ES-I3 (cell line): ENCODE results near the gene PLGRKT.
A peak's percentile ranks its signal among the peaks of the same experiment; 100 is the strongest.
"Not testable (repeated sequence)": the region's sequence is repeated elsewhere in the genome, so short reads cannot be mapped to it uniquely, and the experiment has no call there.

ENCODE experiments used
- H3K36me3 ChIP-seq: 2 replicates; pipeline ENCODE4 v1.6.1; 2013; ENCODE audit warnings: mild to moderate bottlenecking, low read length, control low read depth, moderate library complexity; ENCODE audit not compliant: insufficient read depth
- H3K4me1 ChIP-seq: 2 replicates; pipeline ENCODE4 v1.6.1; 2013; ENCODE audit warnings: mild to moderate bottlenecking, control low read depth, low read length; ENCODE audit not compliant: insufficient read depth
- H3K9ac ChIP-seq: 2 replicates; pipeline ENCODE4 v1.6.1; 2013; ENCODE audit warnings: low read depth, mild to moderate bottlenecking, low read length, moderate library complexity
- H3K9me3 ChIP-seq: 2 replicates; pipeline ENCODE4 v1.6.1; 2013; ENCODE audit warnings: mild to moderate bottlenecking, low read length, moderate library complexity; ENCODE audit not compliant: control insufficient read depth, insufficient read depth

Gene PLGRKT

DNA sequence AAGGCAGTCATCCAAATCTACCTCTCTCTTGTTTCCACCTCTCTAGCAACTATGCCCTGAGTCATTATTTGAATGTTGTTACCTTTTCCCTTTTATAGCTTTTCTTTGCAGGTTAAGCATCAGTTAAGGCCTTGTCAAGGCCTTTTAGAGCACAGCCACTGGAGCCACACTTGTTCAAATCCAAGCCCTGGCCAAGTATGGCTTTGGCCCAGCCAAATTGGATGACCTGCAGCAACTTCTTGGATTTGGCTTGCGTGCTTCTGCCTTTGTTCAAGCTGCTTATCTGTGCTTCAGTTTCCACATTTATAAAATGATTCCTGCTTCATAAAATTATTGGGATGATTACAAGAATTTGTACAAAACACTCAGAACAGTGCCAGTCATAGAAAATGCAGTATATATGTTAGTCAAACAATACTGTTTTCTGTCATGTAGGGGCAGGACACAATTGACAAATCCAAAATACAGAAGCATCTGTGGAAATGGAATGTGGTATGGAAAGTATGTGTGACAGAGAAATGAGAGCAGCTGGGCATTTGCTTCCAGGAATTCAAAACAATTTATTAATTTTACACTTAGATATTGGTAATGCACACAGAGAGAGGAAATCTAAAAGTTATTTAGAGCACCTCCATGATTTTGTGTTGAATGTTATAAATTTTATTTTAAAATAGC, 80.2 kb downstream of the PLGRKT start:
- H3K4me1 ChIP-seq, result no peaks in the 10 kb centered on the region; the same call in 1 of the 2 replicates
- H3K36me3 ChIP-seq, result no peaks in the 10 kb centered on the region
- no peak overlapping the region for H3K9ac ChIP-seq
- H3K9me3 ChIP-seq, result no peaks in the 10 kb centered on the region

DNA sequence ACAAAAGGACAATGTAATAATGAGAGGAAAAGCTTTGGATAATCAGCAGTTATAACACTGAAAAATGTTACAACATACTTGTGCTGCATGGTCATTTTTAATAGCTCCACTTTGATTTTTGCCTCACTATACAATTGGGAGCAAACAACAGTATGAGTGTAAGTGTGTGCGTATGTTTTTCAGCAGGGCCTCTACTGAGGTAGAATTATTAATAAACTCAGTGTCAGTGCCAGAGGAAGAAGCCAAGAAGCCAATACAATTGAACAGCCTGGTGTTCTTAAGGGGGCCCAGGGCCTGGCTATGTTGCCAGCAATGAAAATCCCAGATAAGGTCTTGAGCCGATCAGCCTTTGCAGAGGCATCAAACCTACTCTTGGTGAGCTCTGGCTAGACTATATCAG, 81.9 kb downstream of the PLGRKT start:
- H3K9ac ChIP-seq, result no peak overlapping the region
- no peaks in the 10 kb centered on the region for H3K4me1 ChIP-seq
- H3K9me3 ChIP-seq, result no peaks in the 10 kb centered on the region
- no peaks in the 10 kb centered on the region for H3K36me3 ChIP-seq

DNA sequence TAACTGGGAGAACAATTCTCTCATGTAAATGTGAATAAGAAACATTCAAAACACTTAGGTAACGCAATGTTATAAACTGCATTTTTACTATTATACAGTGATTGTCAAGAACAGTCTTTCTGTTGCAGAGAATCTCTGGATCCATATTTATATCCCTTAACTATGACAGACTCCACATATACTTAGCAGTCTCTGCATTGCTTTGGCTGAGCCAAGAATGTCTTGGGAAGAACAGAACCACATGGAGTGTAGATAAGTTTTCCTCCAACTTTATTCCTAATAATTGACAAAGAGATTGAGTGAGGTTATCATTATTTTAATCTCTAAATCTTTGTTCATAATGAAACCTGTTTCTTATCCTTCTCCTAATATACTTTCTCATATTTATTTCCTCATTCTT, 82.5 kb downstream of the PLGRKT start:
- Histone ChIP-seq H3K4me1 (no peaks in the 10 kb centered on the region), H3K36me3 (no peaks in the 10 kb centered on the region), H3K9ac (no peak overlapping the region), H3K9me3 (no peaks in the 10 kb centered on the region)

DNA sequence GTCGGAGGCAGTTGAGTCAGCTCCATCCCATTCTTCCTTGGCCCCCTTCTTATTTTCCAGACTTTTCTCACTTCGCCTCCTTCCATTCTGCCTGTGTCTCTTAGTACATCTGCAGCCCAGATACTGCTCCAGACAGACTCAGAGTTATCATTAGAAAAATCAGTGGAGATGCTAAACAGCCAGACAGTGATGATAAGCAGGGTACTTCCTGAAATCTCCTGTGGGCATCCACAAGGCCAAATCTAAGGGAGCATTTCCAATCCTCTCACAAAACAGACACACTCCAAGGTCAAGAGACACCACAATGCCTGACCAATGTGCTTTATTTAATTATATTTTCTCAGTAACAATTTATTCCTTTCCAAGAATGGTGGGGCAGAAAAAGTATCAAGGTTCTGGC, 83.5 kb downstream of the PLGRKT start:
- no peaks in the 10 kb centered on the region for H3K4me1 ChIP-seq
- H3K9me3 ChIP-seq, result no peaks in the 10 kb centered on the region
- H3K36me3 ChIP-seq, result no peaks in the 10 kb centered on the region
- H3K9ac ChIP-seq, result no peak overlapping the region

DNA sequence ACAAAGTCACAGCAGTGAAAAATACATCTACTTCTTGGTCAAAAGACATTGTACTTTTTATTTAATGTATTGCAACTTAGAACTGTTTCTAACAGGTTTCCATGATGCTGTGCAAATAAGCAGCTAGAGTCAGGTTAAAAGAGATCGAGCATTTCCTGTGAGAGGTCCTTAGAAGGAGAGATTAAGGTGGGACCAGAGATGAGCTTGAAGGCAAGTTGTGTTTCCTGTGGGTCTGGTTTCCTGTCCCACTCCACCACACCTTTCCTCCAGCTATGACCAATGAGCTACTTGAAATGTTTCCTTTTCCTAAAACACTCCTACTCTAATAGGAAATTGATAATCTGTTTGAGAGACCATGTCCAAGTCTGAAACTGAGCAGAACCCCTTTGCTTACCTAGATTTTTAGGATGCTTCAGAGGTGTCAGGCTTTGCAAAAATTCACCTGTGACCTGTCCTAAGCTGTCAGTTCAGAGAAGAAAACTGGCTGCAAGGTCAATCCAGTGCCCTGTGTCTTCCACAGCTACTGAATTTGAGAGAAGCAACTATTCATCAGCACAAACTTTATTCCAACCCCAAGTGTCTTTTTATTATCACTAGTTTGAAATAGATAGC, 85.0 kb downstream of the PLGRKT start:
- H3K9me3 ChIP-seq, result no peaks in the 10 kb centered on the region
- H3K36me3 ChIP-seq, result no peaks in the 10 kb centered on the region
- no peak overlapping the region for H3K9ac ChIP-seq
- no peaks in the 10 kb centered on the region for H3K4me1 ChIP-seq

DNA sequence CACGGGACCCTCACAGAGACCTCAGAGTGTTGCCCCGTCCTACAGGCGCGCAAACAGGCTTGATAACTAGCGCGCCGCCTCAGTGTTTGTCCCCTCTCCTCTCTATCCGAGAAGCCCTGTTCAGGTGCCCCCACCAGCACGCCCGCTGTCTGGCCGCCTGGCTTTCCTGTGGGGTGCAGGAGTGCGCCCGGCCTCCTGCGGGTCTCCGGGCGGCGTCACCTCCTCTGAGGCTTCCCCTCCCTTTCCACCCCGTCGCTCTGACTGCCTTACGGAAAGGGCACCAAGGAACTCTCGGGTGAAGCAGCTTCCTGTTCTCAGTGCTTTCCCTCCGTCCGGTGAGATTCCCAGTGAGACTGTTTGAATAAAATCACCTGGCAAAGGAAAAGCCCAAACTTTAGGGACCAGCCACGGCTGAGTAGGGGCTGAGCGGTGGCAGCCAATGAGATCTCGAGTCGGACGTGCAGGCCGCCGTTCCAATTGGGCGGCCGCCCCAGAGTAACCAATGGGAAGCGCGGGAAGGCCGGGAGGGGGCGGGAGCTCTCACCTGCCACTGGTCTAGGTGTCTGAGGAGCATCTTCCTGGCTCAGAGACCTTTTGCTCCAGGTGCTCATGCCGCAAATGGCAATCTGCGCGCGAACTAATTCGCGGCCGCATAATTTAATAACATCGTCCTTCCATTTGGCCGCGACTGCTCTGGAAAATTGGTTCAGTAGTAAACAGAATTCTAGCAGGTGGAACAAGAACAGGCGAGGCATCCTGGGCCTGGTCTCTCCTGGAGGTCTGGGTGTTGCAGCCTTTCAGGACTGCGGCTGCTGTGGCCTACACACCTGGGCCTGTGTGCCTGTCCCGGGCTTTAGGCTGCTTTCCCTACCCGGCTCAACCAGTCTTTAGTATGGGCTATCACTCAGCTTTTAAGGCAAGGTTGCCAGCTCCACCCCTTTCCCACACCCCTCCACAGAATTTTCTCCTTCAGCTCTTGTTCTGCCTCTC, 98.4 kb downstream of the PLGRKT start, which contains the start of gene RLN1:
Gene RLN1, minus strand, starts transcription at position 885 of the 990 bp plus-strand sequence. Its CDS starts 130 bp downstream, at position 755.
- not testable (repeated sequence) for H3K9me3 ChIP-seq, H3K9ac ChIP-seq, H3K4me1 ChIP-seq, H3K36me3 ChIP-seq

DNA sequence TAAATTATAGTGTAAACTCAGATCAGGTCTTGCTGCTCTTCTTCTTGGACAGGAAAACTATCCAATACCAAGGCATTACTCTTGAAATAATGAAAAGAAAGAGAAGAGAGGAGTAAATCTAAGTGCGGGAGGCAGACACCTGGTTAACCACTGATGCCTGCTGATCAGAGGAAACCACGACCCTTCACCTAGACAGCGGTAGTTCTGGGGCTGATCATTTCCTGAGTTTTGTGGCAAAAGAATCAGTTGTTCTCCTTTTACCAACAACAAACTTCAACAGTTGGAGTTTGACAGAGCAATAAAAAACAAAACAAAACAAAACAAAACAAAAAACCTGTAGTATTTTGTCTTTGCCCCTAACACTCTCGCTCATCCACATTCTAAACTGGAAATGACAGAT, 101.0 kb downstream of the PLGRKT start:
- Histone ChIP-seq H3K36me3 (no peaks in the 10 kb centered on the region), H3K9ac (no peak overlapping the region), H3K4me1 (no peaks in the 10 kb centered on the region), H3K9me3 (no peaks in the 10 kb centered on the region)

DNA sequence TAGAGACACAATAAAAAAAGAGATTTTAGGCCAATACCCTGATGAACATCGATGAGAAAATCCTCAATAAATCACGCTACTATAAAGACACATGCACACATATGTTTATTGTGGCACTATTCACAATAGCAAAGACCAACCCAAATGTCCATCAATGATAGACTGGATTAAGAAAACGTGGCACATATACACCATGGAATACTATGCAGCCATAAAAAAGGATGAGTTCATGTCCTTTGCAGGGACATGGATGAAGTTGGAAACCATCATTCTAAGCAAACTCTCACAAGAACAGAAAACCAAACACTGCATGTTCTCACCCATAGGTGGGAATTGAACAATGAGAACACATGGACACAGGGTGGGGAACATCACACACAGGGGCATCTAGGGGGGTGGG, 106.4 kb downstream of the PLGRKT start:
- H3K36me3 ChIP-seq, H3K9me3 ChIP-seq, H3K4me1 ChIP-seq, H3K9ac ChIP-seq: not testable (repeated sequence)

DNA sequence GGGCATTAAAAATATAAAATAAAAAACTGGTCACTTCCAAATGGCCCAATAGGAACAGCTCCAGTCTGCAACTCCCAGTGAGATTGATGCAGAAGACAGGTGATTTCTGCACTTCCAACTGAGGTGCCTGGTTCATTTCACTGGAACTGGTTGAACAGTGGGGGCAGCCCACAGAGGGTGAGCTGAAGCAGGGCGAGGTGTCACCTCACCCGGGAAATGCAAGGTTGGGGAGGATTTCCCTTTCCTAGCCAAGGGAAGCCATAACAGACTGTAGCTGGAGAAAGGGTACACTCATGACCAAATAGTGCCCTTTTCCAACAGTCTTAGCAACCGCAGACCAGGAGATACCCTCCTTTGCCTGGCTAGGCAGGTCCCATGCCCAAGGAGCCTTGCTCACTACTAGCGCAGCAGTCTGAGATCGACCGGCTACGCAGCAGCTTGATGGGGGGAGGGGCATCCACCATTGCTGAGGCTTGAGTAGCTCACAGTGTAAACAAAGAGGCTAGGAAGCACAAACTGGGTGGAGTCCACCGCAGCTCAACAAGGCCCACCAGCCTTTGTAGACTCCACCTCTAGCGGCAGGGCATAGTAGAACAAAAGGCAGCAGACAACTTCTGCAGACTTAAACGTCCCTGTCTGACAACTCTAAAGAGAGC, 110.7 kb downstream of the PLGRKT start:
- Histone ChIP-seq H3K4me1 (no peaks in the 10 kb centered on the region), H3K36me3 (no peaks in the 10 kb centered on the region), H3K9me3 (no peaks in the 10 kb centered on the region), H3K9ac (peak overlapping the region; percentile 36; the same call in 1 of the 2 replicates)

DNA sequence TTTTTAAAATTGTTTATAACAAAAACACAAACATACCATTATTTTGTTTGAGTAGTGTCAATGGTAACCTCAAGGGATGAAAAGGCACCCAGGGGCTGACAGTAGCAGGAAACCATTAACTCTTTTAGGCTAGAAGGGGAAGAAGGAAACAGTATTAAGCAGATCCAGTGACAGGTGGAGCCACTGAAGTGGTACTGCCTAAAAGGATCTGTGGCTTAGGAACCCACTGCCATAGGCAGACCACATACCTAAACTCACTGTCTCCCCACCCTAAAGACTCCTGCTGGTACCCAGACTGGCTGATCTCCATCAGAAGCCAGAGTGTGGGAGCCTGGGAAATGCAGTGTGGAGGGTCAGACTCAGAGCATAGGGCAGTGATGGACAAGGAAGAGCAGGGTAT, 111.5 kb downstream of the PLGRKT start:
- H3K36me3 ChIP-seq, result no peaks in the 10 kb centered on the region
- no peaks in the 10 kb centered on the region for H3K9me3 ChIP-seq
- H3K4me1 ChIP-seq, result no peaks in the 10 kb centered on the region
- H3K9ac ChIP-seq, result no peak overlapping the region

DNA sequence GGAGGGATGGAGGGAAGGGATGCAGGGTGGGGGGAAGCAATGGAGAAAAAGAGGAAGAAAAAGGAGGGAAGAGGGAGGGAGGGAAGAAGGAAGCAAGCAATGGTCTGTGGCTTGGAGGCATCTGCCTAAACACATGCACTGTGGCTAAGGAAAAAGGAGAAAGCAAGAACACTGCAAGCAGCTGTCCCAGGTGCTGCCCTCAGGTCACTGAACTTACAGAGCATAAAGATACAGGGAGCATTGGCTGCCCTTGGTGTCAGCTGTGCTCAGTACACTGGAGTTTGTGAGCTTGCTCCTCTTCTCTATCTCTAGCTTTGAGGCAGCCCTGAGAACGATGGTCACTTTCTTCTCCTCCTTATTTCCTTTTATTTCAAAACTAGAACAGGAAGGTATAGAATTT, 116.1 kb downstream of the PLGRKT start:
- not testable (repeated sequence) for H3K4me1 ChIP-seq, H3K9ac ChIP-seq

DNA sequence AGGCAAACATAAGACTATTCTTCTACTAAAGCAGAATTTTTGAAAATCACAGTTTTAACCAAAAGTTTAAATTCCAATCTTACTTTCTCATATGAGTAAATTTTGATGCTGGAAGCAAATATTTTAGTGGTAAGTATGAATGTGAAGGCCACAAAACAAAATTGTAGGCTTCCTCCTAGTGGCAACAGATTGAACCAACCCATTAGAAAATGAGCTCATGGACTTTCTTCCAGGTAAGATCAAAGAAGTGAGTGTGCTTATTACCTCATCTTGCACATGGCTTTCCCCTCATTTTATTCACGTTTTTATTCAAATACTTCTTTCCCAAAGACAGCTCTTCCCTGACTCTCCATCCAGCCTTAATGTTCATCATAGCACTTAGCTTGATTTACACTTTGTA, 116.7 kb downstream of the PLGRKT start:
- no peaks in the 10 kb centered on the region for H3K4me1 ChIP-seq
- H3K9ac ChIP-seq, result no peak overlapping the region
- H3K9me3 ChIP-seq, result no peaks in the 10 kb centered on the region
- no peaks in the 10 kb centered on the region for H3K36me3 ChIP-seq

More for the DNA sequence above, 116.1 kb downstream of the PLGRKT start:
- H3K9me3 ChIP-seq, H3K36me3 ChIP-seq: not testable (repeated sequence)

DNA sequence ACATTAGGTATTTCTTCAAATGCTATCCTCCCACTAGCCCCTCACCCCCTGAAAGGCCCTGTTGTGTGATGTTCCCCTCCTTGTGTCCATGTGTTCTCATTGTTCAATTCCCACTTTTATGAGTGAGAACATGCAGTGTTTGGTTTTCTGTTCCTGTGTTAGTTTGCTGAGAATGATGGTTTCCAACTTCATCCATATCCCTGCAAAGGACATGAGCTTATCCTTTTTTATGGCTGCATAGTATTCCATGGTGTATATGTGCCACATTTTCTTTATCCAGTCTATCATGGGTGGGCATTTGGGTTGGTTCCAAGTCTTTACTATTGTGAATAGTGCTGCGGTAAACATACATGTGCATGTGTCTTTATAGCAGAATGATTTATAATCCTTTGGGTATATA, 121.3 kb downstream of the PLGRKT start:
- H3K36me3 ChIP-seq, H3K9ac ChIP-seq, H3K9me3 ChIP-seq, H3K4me1 ChIP-seq: not testable (repeated sequence)

DNA sequence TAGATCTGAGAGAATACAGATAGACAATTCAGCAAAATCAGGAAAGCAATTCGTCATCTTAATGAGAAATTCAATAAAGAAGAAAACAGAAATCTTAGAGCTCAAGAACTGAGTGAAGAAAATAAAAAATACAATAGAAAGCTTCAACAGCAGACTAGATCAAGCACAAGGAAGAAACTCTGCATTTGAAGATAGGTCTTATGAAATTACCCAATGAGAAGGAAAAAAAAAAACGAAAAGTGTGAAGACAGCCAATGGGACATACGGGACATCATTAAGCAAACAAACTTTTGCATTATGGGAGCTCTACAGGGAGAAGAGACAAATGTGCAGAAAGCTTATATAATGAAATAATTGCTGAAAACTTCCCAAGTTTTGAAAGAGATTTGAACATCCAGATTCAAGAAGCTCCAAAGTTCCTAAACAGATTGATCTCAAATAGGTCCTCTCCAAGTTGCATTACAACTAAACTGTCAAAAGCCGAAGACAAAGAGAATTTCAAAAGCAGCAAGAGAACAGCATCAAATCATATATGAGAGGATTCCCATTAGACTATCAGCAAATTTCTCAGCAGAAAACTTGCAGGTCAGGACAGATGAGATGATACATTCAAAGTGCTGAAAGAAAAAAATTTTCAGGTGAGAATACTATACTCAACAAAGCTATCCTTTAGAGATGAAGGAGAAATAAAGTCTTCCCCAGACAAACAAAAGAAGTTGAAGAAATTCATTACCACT, 122.4 kb downstream of the PLGRKT start:
- Histone ChIP-seq H3K9me3 (no peaks in the 10 kb centered on the region; the same call in 1 of the 2 replicates), H3K9ac (no peak overlapping the region), H3K36me3 (no peaks in the 10 kb centered on the region), H3K4me1 (no peaks in the 10 kb centered on the region)
